ENCODE data around the gene FAM167B. TPM values are rescaled to one million over a fixed set of nuclear protein-coding genes. Genes with fewer than 3 reads are reported as not detected.

The FAM167B gene
- total and polyA plus RNA-seq, 2 donors (not counting 1 experiment from before 2014, with no cell fraction given), result 1.1 to 5.4 TPM

DNA sequence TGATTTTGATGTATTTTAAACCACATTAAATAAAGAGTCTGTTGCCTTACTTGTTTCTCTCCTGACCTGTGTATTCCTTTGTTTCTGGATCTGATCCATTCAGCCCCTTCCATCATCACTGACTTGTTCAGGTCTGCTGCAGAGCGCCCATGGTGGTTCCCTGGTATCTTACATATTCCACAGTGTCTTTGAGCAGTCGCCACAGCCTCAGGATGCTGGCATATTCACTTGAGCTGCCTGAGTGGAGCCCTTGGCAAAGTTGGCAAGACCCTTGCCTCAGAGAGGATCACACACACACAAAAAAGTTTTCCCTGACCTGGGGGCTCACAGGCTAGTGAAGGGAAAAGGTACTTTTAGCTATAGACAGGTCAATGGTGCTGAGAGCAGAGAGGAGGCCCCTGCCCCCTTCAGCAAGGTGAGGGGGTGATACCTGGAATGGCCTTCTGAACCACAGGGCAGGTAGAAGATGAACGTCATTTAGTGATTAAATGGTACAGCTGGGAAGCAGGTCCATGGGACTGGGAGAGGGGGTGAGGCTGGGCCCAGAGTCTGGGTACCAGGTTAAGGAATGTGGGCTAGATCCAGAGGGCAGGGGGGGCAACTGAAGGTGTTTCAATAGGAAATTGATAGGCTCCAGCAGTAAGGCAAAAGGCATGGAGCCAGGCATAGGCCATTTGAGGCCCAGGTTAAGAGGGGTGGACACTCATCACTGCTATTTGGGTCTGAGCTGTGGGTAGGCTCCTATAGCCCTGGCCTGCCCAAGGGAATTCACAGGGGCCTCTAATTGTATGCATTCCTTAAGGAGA, 48.6 kb upstream of the FAM167B start:
- peak overlapping the region; percentile 15 for H3K4me3 Mint-ChIP-seq
- H3K27ac ChIP-seq (ENCODE audit: low read length in 2 of 2), result no peak overlapping the region
- H2AFZ ChIP-seq (ENCODE audit: insufficient read depth, low read depth, low read length, poor library complexity, severe bottlenecking), result no peak overlapping the region
- H3K27me3 ChIP-seq (replicated peaks in 1 of 4; ENCODE audit: control extremely low read depth in 1 of 4, control insufficient read depth in 3 of 4, insufficient read depth in 4 of 4, low read length in 3 of 4), result no peaks in the 10 kb centered on the region
- H3K9ac ChIP-seq (ENCODE audit: low read length), result no peak overlapping the region
- H3K4me1 ChIP-seq (ENCODE audit: control insufficient read depth in 2 of 2, insufficient read depth in 2 of 2, low read length in 2 of 2), result peaks cover 12 to 29% of the 10 kb centered on the region in 2 donors
- H3K4me1 Mint-ChIP-seq, result peaks cover 23% of the 10 kb centered on the region
- H3K9me3 Mint-ChIP-seq (ENCODE audit: insufficient read depth), result no peaks in the 10 kb centered on the region
- no peaks in the 10 kb centered on the region for H3K9me3 ChIP-seq (ENCODE audit: control extremely low read depth in 1 of 3, control insufficient read depth in 2 of 3, insufficient read depth in 1 of 3, low read length in 2 of 3)
- intact Hi-C loops (cut with micrococcal nuclease), result no loop called here
- DNase-seq (no peak), ATAC-seq (ENCODE audit: low read depth) (no peak)
- H3K79me2 ChIP-seq (ENCODE audit: control insufficient read depth, insufficient read depth, low read length), result no peaks in the 10 kb centered on the region
- 91% methylated on average over 2 of the region's 3 CpGs for WGBS (ENCODE audit: insufficient coverage)
- peaks cover 4 to 34% of the 10 kb centered on the region in 2 experiments for H3K36me3 ChIP-seq (replicated peaks in 1 of 2; ENCODE audit: control extremely low read depth in 1 of 2, control insufficient read depth in 1 of 2, extremely low read depth in 1 of 2, insufficient read depth in 2 of 2, low read length in 1 of 2)
- H3K4me3 ChIP-seq (ENCODE audit: control extremely low read depth in 1 of 5, extremely low read depth in 1 of 5, insufficient read depth in 1 of 5, low read depth in 2 of 5, low read length in 4 of 5), result no peak overlapping the region
- TF ChIP-seq, protein P1, sequence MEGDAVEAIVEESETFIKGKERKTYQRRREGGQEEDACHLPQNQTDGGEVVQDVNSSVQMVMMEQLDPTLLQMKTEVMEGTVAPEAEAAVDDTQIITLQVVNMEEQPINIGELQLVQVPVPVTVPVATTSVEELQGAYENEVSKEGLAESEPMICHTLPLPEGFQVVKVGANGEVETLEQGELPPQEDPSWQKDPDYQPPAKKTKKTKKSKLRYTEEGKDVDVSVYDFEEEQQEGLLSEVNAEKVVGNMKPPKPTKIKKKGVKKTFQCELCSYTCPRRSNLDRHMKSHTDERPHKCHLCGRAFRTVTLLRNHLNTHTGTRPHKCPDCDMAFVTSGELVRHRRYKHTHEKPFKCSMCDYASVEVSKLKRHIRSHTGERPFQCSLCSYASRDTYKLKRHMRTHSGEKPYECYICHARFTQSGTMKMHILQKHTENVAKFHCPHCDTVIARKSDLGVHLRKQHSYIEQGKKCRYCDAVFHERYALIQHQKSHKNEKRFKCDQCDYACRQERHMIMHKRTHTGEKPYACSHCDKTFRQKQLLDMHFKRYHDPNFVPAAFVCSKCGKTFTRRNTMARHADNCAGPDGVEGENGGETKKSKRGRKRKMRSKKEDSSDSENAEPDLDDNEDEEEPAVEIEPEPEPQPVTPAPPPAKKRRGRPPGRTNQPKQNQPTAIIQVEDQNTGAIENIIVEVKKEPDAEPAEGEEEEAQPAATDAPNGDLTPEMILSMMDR (IDR thresholded peaks at IDR 0.05), result no peak
- no peak for TF ChIP-seq EZH2 (IDR thresholded peaks at IDR 0.05; ENCODE audit: borderline replicate concordance, insufficient read depth, low read depth, low read length, poor library complexity, severe bottlenecking)
- ChIA-PET CTCF (interaction anchor here (0.6 to 1.1 kb wide), 4 partner anchors 17 to 207 kb away, joined by 3 to 8 read pairs (median 4); partner anchors contain the start of gene TXLNA), POLR2A (interaction anchor here (0.6 kb wide), 1 partner anchor 125 kb away, joined by 3 read pairs; no protein-coding TSS in a partner anchor)
- no peak overlapping the region for H3K4me2 ChIP-seq (replicated peaks; ENCODE audit: low read depth, low read length, poor library complexity, severe bottlenecking)
- no peaks in the 10 kb centered on the region for H3K27me3 Mint-ChIP-seq
- H3K27ac Mint-ChIP-seq, result no peak overlapping the region
- no peaks in the 10 kb centered on the region for H4K20me1 ChIP-seq (ENCODE audit: control insufficient read depth, insufficient read depth, low read length, poor library complexity, severe bottlenecking)

Data from B cell (primary cell).